ENCODE measurements around the gene PRELP. TPM values are rescaled to one million over a fixed set of nuclear protein-coding genes. Genes with fewer than 3 reads are reported as not detected.

The PRELP gene
- polyA plus RNA-seq, 3 donors, result 2.4 to 3.2 (median 2.9) TPM

DNA sequence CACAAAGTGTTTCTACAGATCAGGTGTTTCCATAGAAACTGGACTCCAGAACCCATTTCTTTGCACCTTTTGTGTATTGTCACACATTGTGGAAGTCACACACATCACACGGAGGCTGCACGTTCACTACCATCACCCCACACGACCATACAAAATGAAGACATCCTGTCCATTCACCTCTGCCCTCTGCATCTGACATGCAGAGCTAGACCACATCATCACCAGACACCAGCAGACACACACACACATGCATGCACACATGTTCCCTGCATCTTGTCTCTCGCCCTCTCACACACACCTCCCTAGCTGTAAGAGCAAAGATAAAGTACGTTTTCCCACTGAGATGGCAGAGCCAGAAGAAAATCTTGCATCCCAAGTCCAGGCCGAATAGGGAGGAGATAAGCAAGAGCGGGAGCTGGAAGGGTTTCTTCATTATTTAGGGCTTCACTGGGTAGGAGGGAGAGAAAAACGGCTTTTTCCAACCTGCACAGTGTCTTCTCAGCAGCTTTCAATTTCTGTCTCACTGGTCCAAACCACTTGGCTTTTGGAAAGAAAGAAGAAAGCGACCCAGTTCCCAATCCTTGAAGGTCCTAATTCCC lies 709 bp downstream of the PRELP start:
- DNase-seq (ENCODE audit: low read depth in 3 of 3, low spot score in 2 of 3), result no peak

DNA sequence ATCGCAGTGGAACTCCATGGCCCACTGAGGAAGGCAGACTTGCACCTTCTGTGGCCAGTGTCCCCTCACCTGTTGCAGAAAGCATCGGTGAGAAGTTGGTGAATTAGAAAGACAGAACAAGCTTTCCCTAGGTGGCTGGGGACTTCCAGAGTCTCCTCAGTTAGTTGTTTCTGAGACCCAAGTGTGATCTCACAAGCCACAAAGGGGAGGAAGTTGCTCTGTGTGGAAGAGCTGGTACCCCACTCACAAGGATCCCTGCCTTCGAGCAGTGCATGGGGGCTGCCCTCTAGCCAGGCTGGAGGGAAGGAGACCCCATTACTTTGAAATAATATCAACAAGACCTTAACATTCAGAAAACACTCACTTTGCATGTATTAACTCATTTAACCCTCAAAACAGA lies 2.1 kb downstream of the PRELP start:
- DNase-seq (ENCODE audit: low read depth in 3 of 3, low spot score in 2 of 3), result no peak

DNA sequence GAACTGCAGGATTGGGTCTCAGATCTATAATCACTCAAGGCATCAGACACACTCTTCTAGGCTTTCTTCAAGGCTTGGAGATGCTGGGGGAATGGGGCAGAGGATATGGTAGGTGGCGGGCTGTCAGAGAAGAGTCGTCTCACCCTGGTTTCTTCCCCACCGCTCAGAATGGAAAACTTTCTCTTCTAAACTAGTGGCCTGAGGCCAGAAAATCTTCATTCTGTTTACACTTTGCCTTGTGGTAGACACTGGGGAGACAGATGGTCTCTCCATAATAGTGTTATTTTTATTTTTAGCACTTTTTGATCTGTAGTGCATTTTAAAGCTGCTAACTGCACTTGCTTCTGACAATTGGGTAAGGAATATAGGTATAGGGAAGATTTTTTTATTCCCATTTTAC lies 2.6 kb downstream of the PRELP start:
- DNase-seq (ENCODE audit: low read depth in 3 of 3, low spot score in 2 of 3), result no peak

DNA sequence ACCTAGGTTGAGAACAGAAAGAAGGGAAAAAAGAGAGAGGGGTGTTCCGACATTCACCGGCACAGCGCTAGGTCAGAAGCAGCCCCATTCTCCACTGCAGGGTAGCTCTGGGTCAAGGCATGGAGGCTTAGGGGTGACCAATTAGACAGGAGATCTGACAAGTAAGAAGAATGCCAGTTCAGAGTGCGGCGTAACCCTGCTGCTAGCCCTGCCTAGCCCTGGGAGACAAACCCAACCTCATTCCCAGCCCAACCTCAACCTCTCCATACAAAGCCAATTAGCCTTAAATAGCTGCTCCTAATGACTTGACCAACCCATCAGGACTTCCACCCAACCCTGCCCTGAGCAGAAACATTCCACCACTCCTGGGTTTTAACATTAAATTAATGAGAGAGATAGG lies 3.4 kb downstream of the PRELP start:
- DNase-seq (ENCODE audit: low read depth in 3 of 3, low spot score in 2 of 3), result no peak

DNA sequence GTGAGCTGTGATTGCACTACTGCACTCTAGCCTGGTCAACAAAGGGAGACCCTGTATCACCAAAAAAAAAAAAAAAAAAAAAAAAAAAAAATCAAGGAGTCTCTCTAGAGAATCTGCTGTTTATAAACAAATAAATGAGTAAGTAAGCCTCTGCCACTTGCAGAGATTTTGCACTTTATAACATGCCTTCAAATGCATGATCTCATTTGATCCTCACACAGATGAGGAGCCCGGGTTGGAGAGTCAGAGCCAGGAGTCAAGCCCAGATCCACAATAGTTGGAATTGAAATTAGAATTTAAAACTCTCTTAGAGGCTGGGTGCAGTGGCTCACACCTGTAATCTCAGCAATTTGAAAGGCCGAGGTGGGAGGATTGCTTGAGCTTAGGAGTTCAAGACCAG lies 4.0 kb downstream of the PRELP start:
- DNase-seq (ENCODE audit: low read depth in 3 of 3, low spot score in 2 of 3), result no peak

DNA sequence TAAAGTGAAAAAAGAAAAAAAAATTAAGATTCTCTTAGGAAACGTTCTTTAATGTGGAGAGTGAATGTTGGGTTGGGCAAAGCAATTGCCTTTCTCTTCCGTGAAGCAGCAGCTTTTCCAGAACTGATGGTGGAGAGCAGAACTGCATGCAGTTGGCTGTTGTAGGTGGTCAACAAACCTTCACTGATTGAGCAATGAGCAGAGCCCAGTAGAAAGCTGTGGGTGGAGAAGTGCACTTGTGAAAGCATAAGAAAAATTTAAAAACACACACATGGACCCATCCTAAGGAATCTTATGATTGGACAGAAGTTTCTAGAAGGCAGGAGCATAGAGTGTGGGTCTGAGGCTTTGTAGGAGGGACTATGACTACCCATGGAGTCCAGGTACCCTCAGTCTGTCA lies 4.5 kb downstream of the PRELP start:
- DNase-seq (ENCODE audit: low read depth in 3 of 3, low spot score in 2 of 3), result no peak

DNA sequence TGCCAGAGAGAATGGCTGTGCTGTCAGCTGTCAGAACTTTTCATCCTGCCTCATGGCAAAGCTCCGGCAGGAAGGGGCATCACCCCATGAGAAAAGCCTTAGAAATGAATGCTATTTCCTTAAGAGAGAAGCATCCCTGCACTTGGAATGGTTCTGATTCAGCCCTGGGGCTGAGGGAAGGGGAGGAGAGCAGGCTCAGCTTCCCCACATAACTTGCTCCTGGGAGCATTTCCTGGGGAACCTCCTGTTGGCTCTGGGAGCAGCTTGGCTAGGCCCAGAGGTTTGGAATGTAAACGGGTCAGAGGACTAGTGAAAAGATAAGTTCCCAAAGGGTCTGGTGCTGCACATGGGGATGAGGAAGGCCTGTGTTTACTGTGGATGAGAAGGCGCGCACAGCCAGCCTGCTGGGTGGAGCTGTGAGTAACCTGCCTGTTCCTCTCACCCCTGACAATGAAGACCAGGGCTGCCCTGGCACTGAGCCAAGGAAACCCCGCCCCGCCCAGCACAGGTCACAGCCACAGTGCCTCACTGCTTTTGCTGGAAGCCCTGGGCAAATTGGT lies 5.0 kb downstream of the PRELP start:
- no peak for DNase-seq (ENCODE audit: low read depth in 3 of 3, low spot score in 2 of 3)

DNA sequence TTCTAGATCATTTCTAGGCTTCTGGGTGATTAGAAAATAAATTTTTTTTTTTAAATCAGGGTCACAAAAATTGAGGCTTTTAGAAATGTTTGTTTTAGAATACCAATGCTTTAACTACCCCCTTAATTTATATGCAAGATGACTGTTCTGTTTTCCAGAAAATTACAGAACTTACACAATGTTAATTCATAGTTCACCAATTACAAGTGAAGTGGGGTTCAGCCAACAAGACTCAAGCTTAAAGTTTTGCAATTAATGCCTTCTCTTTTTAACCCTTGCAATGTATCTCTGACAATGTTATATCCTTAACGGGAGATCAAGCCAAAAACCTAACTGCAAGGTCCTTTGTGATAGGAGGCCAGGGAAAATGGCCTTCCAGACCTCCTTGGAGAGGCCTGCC lies 5.6 kb downstream of the PRELP start:
- no peak for DNase-seq (ENCODE audit: low read depth in 3 of 3, low spot score in 2 of 3)

DNA sequence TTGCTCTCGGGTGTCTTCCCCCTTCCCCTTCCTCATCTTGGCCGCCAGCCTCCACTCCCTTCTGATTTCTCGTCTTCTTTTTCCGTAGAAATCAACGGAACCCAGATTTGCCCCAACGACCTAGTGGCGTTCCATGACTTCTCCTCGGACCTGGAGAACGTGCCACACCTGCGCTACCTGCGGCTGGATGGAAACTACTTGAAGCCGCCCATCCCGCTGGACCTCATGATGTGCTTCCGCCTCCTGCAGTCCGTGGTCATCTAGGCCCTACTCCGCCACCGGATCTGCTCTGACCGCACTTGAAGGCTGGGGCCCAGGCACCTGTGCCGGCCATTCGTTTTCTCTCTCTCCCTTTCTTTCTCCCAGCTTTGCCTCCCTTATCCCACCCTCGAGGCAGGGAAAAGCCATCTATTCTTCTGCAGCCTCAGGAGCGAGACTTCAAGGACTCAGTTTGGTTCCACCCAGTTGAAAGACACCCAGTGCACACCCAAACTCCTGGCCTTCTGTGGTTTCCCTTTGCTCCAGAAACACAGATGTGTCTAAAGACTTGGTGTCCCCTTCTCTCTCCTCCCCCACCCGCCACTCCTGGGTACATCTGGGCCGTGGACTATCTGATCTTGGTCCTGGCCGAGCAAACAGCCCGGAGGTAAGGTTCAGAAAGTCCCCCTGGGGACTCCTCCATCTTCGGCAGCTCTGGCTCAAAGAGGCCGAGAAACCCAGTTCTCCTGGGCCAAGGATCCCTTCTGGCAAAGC lies 11.2 kb downstream of the PRELP start:
- no peak for DNase-seq (ENCODE audit: low read depth in 3 of 3, low spot score in 2 of 3)

DNA sequence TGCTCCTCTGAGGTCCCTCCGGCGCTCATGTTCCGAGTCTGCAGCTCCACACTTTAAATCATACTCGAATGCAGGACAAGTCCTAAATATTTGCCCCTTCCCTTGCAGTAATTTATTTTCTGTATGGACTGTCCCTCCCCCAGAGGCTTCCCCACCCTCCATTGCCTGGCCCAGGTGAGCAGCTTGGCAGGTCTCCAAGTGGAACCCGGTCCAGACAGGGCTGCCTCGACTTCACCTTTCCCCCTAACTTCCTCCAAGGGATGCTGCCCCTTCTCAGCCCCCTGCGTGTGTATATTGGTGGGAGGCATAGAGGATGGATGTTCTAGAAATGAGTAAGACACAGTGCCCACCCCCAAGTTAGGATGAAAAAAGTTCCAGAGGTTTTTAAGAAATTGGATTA lies 12.9 kb downstream of the PRELP start:
- no peak for DNase-seq (ENCODE audit: low read depth in 3 of 3, low spot score in 2 of 3)

DNA sequence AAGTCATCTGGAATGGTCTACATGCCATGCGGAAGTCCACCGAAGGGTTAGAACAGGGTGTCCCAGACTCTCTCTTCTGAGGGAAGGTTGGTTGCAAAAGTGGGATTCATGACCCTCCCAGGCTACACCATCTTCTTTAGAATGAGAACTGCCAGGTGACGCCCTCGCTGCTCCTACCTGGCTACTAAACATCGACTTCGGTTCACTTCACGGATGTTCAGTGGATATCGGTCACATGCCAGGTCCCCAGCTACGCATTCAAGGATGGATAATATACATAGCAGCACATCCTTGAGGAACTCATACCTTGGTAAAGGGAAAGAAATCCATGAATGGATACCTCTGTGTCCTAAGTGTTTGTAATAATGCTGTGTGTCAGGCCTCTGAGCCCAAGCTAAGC lies 15.0 kb downstream of the PRELP start:
- no peak for DNase-seq (ENCODE audit: low read depth in 3 of 3, low spot score in 2 of 3)

DNA sequence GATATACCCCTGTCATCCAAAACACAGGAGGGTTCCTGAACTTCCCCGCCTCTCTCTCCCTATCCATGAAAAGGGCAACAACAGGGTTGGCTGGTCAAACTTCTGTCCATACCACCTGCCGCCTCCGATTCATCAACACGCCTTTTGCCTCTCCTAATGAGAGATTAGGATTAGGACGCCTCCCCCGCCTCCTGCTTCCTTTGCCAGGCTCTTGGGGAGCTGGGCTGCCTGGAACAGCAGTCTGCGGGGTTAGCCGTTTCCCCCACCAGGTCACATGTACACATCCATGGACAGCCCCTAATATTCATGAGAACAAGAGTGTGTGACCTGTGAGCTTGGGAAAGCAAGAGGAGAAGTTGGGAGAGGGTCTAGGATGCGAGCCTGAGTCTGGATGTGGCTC lies 16.1 kb downstream of the PRELP start:
- no peak for DNase-seq (ENCODE audit: low read depth in 3 of 3, low spot score in 2 of 3)

DNA sequence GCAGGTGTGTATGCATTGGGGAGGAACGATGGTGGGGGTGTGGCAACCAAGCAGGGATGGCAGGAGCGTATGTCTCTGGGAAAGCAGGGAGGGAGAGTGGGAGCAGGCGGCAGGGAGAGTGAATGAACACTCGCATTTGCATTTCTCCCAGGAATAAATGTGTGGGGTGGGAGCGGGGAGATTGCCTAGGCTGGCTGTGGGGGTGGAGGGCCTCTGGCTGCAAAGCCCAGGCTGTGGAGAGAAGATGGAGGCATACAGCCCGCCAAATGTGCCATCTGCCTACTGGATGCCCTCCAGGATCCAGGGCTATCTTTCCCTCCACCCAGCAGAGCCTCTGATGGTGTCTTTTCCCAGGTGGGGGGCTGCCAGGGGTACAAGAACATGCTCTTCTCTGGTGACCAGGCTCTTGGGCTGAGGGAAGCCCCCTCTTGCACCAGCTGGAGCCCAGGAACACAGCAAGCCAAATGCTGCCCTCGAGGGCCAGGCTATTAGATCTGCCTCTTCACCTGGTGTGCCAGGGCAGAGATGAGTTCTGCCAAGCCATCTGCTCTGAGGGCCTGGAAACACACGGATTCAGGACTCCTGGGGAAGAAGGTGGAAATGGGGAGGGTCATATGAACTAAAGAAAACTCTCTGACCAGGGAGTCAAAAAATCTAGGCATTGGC lies 16.6 kb downstream of the PRELP start:
- no peak for DNase-seq (ENCODE audit: low read depth in 3 of 3, low spot score in 2 of 3)

DNA sequence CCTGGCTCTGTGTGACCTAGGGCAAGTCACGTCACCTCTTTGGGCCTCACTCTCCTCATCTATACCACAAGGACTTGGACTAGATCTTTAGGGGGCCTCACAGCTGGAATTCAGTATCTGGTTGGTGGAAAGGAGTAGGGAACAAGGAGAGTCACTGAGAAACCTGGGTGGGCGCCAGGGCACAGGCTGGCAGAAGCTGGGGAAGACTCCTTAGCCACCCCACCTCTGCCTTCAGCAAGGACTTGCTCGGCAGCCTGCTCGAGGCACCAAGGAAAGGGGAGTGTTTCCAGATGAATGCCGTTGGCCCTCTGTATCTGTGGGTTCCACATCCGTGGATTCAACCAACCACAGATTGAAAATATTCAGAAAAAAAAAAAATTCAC lies 17.1 kb downstream of the PRELP start:
- DNase-seq (ENCODE audit: low read depth in 3 of 3, low spot score in 2 of 3), result no peak

DNA sequence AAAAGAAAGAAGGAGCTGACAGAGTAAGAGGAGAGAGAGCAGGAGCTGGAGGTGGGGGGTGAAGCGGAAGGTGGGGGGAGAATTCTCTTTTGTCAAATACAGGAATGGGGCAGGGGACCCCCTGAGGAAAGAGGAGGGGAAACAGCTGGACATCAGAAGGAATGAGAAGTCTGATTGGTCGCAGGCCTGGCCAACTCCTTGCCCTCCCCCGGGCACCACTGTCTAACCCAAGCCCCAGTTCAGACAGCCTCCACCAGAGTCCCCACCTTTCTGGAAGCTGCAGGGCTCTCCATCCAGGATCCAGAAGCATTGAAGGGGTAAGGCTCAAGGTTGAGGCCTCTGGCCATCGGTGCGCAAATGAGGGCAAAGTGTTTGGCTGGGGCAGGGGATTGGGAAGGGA lies 18.3 kb downstream of the PRELP start, which contains the start of gene OPTC:
TSS of gene OPTC (plus strand) at position 253 of the 400 bp plus-strand sequence. CDS start 1,853 bp downstream, outside the sequence.
- no peak for DNase-seq (ENCODE audit: low read depth in 3 of 3, low spot score in 2 of 3)

DNA sequence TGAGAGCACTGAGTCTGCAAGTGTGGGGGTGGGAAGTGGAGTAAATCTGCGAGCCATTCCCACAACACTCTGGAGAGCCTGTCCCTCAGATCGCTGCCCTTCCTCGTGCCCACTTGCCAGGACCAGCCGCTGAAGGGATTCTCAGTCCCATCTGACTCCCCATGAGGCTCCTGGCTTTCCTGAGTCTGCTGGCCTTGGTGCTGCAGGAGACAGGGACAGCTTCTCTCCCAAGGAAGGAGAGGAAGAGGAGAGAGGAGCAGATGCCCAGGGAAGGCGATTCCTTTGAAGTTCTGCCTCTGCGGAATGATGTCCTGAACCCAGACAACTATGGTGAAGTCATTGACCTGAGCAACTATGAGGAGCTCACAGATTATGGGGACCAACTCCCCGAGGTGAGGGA lies 20.2 kb downstream of the PRELP start:
- DNase-seq (ENCODE audit: low read depth in 3 of 3, low spot score in 2 of 3), result no peak

DNA sequence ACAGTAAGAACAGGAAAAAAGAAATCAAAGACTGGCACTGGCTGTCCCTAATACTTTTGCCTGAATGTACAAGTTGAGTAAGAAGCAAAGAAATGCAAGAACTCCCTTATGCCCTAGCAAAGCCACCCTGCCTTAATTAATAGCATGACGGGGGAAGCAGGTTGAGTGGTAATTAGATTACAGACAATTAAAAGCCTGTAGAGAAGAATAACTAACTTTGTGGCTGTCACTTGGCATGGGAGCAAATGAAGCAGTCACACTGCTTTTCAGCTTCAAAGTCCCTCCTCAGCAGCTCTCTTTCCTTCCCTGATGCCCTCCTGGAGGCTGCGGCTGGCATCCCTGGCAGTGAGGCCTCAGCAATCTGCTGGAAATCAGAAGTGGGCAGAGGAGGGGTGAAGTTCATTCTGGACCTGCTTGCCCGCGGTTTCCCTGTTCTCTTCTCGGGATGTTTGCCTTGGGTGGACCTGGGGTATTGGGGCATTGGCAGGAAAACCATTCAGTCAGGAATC lies 21.7 kb downstream of the PRELP start:
- no peak for DNase-seq (ENCODE audit: low read depth in 3 of 3, low spot score in 2 of 3)

DNA sequence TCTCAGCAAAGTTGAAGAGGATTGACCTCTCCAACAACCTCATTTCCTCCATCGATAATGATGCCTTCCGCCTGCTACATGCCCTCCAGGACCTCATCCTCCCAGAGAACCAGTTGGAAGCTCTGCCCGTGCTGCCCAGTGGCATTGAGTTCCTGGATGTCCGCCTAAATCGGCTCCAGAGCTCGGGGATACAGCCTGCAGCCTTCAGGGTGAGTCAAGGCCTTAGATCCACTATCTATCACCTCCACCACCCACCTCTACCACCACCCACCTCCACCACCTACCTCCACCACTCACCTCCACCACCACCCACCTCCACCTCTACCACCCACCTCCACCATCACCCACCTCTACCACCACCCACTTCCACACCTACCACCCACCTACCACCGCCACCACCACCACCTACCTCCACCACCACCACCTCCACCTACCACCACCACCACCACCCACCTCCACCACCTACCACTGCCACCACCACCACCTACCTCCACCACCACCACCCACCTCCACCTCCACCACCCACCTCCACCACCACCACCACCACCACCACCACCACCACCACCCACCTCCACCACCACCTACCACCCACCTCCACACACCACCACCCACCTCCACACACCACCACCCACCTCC lies 24.2 kb downstream of the PRELP start:
- no peak for DNase-seq (ENCODE audit: low read depth in 3 of 3, low spot score in 2 of 3)

DNA sequence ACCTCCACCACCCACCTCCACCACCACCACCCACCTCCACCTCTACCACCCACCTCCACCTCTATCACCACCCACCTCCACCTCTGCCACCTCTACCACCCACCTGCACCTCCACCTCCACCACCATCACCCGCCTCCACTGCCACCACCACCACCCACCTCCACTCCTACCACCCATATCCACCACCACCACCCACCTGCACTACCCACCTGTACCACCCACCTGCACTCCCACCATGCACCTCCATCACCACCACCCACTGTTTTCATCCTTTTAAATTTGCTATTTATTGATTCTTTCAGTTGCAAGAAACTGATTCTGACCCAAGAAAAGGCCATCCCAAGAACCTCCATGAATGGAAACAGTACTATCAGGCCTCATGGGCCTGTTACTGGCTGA lies 24.7 kb downstream of the PRELP start:
- DNase-seq (ENCODE audit: low read depth in 3 of 3, low spot score in 2 of 3), result no peak

DNA sequence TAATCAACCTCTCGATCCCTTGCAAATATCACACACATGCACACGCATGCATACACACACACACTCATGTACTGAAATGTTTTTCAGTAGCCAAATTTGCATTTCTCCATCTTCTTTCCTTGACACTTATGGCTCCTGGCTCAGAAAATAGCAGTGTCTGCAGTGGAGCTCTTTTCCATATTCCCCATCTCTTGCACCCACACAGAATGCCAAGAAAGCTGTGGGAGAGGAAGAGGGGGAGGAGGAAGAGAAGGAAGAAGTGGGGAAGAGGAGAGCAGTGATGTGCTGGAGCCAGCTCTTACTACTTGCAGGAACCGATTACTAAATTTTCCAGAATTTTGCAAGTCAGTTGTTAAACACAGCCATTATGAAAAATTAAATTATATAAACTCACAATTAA lies 28.2 kb downstream of the PRELP start:
- no peak for DNase-seq (ENCODE audit: low read depth in 3 of 3, low spot score in 2 of 3)

Data from right renal cortex interstitium (tissue), 3 donors.